ENCODE measurements around the gene SNX8. TPM values are rescaled to one million over a fixed set of nuclear protein-coding genes. Genes with fewer than 3 reads are reported as not detected.
A peak's percentile ranks its signal among the peaks of the same experiment; 100 is the strongest.
"Not testable (repeated sequence)": the region's sequence is repeated elsewhere in the genome, so short reads cannot be mapped to it uniquely, and the experiment has no call there.

Gene SNX8
- total and polyA plus RNA-seq, 8 donors, result 7.7 to 72.9 (median 12.0) TPM

DNA sequence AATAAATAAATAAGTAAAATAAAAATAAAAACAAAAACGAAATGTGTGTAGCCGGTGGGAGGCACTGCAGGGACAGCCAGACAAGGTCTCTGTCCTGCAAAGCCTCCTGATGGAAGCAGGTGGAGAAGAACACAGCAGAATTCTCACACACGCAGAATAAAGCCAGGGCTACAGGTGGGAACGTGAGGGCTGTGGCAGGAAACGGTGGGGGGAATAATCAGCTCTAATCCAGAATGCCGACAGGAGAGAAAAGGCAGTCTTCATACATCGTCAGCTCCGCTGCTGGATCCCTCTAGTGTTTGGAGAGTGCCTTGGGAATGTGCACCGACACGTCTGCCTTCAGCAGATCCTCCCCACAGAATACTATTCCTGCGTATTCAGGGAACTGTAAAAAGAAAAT is 6.8 kb upstream of the SNX8 start:
- intact Hi-C loops (cut with DNase I; ENCODE audit: low total_unique reads), result no loop called here
- no peak overlapping the region for H3K27ac ChIP-seq
- no peak overlapping the region for H3K4me3 ChIP-seq
- H3K27me3 ChIP-seq, result no peaks in the 10 kb centered on the region
- no peaks in the 10 kb centered on the region for H3K36me3 ChIP-seq
- no peak for TF ChIP-seq POLR2AphosphoS5 (IDR thresholded peaks at IDR 0.05)
- no peak for TF ChIP-seq EP300 (IDR thresholded peaks at IDR 0.05)
- TF ChIP-seq POLR2A (IDR thresholded peaks at IDR 0.05), result no peak
- TF ChIP-seq, protein P1, sequence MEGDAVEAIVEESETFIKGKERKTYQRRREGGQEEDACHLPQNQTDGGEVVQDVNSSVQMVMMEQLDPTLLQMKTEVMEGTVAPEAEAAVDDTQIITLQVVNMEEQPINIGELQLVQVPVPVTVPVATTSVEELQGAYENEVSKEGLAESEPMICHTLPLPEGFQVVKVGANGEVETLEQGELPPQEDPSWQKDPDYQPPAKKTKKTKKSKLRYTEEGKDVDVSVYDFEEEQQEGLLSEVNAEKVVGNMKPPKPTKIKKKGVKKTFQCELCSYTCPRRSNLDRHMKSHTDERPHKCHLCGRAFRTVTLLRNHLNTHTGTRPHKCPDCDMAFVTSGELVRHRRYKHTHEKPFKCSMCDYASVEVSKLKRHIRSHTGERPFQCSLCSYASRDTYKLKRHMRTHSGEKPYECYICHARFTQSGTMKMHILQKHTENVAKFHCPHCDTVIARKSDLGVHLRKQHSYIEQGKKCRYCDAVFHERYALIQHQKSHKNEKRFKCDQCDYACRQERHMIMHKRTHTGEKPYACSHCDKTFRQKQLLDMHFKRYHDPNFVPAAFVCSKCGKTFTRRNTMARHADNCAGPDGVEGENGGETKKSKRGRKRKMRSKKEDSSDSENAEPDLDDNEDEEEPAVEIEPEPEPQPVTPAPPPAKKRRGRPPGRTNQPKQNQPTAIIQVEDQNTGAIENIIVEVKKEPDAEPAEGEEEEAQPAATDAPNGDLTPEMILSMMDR (IDR thresholded peaks at IDR 0.05), result no peak
- H3K4me1 ChIP-seq, result peaks cover 0 to 6% (median 0%) of the 10 kb centered on the region in 4 donors
- H3K9me3 ChIP-seq, result no peaks in the 10 kb centered on the region
- WGBS, 5 donors, result 61 to 69% (median 64%) methylated on average over 11 of the region's 11 CpGs
- no peak for DNase-seq

DNA sequence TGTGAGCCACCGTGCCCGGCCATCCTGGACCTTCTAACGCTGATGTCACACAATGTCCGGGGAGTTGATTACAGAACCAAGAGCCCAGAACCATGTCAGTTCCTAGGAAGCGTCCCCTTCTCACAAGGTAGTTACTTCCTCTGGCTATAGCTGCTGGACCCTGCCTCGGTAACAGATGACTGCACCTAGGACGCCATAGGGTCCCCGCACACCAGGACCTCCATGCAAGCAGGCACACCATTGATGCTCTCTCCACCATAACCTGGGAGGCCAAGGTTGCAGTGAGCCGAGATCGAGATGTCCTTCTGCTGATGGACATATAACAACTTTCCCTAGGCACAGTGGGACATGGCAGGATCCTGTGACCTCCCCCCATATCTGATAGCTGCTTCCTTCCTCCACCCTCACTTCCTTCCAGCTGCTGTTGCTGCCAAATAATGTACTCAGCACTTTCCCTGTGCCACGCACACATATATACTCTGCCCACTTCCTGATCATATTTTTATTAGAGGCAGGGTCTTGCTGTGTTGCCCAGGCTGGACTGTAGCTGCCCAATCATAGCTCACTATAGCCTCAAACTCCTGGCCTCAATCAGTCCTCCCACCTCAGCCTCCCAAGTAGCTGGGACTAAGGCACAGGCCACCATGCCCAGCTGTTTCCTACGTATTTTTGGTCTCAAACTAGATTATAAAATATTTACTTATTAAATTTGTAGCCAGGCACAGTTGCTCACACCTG is 3.5 kb upstream of the SNX8 start:
- Histone ChIP-seq H3K27ac (no peak overlapping the region), H3K36me3 (no peaks in the 10 kb centered on the region), H3K4me1 (peaks cover 0 to 16% (median 12%) of the 10 kb centered on the region in 4 donors), H3K9me3 (no peaks in the 10 kb centered on the region), H3K27me3 (no peaks in the 10 kb centered on the region), H3K4me3 (no peak overlapping the region)
- no peak for TF ChIP-seq POLR2AphosphoS5 (IDR thresholded peaks at IDR 0.05)
- DNase-seq, result no peak
- 83 to 89% (median 85%) methylated on average over 8 to 12 of the region's 12 CpGs for WGBS, 5 donors
- intact Hi-C loops (cut with DNase I; ENCODE audit: low total_unique reads), result no loop called here

DNA sequence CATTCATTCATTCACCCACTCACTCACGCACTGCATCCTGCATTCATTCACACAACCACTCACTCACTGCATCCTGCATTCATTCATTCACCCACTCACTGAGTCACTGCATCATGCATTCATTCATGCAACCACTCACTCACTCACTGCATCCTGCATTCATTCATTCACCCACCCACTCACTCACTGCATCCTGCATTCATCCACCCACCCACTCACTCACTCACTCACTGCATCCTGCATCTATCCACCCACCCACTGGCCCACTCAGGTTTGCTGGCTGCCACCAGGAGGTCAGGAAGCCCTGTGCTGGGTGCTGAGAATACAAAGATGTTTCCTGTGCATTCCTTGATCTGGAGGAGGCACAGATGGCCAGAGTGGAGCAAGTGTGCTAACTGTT is 2.3 kb upstream of the SNX8 start:
- peaks cover 0 to 25% (median 15%) of the 10 kb centered on the region in 4 donors for H3K4me1 ChIP-seq
- WGBS, 5 donors, result 88 to 97% (median 94%) methylated on average over 1 of the region's 1 CpG
- no peaks in the 10 kb centered on the region for H3K9me3 ChIP-seq
- H3K27ac ChIP-seq, result no peak overlapping the region
- intact Hi-C loops (cut with DNase I; ENCODE audit: low total_unique reads), result no loop called here
- no peak for TF ChIP-seq POLR2A (IDR thresholded peaks at IDR 0.05)
- TF ChIP-seq EP300 (IDR thresholded peaks at IDR 0.05), result no peak
- no peak for TF ChIP-seq POLR2AphosphoS5 (IDR thresholded peaks at IDR 0.05)
- TF ChIP-seq, protein P1 (IDR thresholded peaks at IDR 0.05), result no peak
- no peaks in the 10 kb centered on the region for H3K27me3 ChIP-seq
- H3K36me3 ChIP-seq, result no peaks in the 10 kb centered on the region
- no peak for DNase-seq
- no peak overlapping the region for H3K4me3 ChIP-seq

DNA sequence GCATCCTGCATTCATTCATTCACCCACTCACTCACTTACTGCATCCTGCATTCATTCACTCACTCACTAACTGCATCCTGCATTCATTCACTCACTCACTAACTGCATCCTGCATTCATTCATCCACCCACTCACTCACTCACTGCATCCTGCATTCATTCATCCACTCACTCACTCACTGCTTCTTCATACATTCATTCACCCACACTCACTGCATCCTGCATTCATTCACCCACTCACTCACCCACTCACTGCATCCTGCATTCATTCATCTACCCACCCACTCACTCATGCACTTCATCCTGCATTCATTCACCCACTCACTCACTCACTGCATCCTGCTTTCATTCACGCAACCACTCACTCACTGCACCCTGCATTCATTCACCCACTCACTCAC is 1.5 kb upstream of the SNX8 start:
- DNase-seq, result no peak
- no peaks in the 10 kb centered on the region for H3K36me3 ChIP-seq
- H3K27ac ChIP-seq, result no peak overlapping the region
- no peaks in the 10 kb centered on the region for H3K27me3 ChIP-seq
- H3K4me3 ChIP-seq, result no peak overlapping the region
- no peaks in the 10 kb centered on the region for H3K9me3 ChIP-seq
- TF ChIP-seq, protein P1 (IDR thresholded peaks at IDR 0.05), result no peak
- TF ChIP-seq POLR2A (IDR thresholded peaks at IDR 0.05), result no peak
- H3K4me1 ChIP-seq, result peaks cover 0 to 25% (median 15%) of the 10 kb centered on the region in 4 donors
- intact Hi-C loops (cut with DNase I; ENCODE audit: low total_unique reads), result no loop called here
- 84 to 95% (median 88%) methylated on average over 1 of the region's 1 CpG for WGBS, 5 donors

DNA sequence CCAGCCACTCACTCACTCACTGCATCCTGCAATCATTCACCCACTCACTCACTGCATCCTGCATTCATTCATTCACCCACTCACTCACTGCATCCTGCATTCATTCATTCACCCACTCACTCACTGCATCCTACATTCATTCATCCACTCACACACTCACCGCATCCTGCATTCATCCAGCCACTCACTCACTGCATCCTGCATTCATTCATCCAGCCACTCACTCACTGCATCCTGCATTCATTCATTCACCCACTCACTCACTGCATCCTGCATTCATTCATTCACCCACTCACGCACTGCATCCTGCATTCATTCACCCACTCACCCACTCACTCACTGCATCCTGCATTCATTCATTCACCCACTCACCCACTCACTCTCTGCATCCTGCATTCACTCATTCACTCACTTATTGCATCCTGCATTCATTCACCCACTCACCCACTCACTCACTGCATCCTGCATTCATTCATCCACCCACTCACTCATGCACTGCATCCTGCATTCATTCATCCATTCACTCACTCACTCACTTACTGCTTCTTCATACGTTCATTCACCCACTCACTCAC is 802 bp upstream of the SNX8 start:
- Histone ChIP-seq H3K4me3 (peak overlapping the region; percentile 71 to 98 (median 95)), H3K27ac (peak overlapping the region in 3 of 5 donors; percentile 34 to 93 (median 35)), H3K4me1 (peaks cover 0 to 25% (median 15%) of the 10 kb centered on the region in 4 donors)
- H3K9me3 ChIP-seq; intact Hi-C loops (cut with DNase I; ENCODE audit: low total_unique reads); H3K27me3 ChIP-seq; H3K36me3 ChIP-seq; DNase-seq: not testable (repeated sequence)
- WGBS, 5 donors, result 76 to 80% (median 78%) methylated on average over 3 of the region's 3 CpGs

Data from stomach (tissue), 9 donors.